Stimulated activated CD8-positive, alpha-beta memory T cell treated with anti-CD3 and anti-CD28 coated beads, Interleukin-15, amount 100 ng/mL, for 24 hours (primary cell): ENCODE measurements around the gene PITX2.
"Not testable (repeated sequence)": the region's sequence is repeated elsewhere in the genome, so short reads cannot be mapped to it uniquely, and the experiment has no call there.

Experiments used
- DNase-seq: peaks from one replicate; pipeline ENCODE4 v3.0.0-alpha.2; 2020; ENCODE audit warnings: low read depth

The PITX2 gene

GRCh38 chr4:110610940-110611831 is 11.7 kb downstream of the PITX2 start:
- no peak for DNase-seq

- DNase-seq = no peak
Measured at GRCh38 chr4:110610620-110610939, 12.3 kb downstream of the PITX2 start.

- no peak for DNase-seq
Measured at GRCh38 chr4:110609044-110609750, 13.7 kb downstream of the PITX2 start.

- no peak for DNase-seq
Measured at GRCh38 chr4:110605077-110605476, 17.8 kb downstream of the PITX2 start.

GRCh38 chr4:110602061-110602460 is 20.8 kb downstream of the PITX2 start:
- DNase-seq = no peak

GRCh38 chr4:110597582-110597981 is 25.3 kb downstream of the PITX2 start:
- no peak for DNase-seq

- no peak for DNase-seq
Measured at GRCh38 chr4:110596431-110596830, 26.4 kb downstream of the PITX2 start.

- no peak for DNase-seq
Measured at GRCh38 chr4:110595583-110595982, 27.3 kb downstream of the PITX2 start.

GRCh38 chr4:110589297-110589696 is 33.6 kb downstream of the PITX2 start:
- no peak for DNase-seq

- DNase-seq = no peak
Measured at GRCh38 chr4:110587666-110588285, 35.1 kb downstream of the PITX2 start.

GRCh38 chr4:110586131-110586850 is 36.6 kb downstream of the PITX2 start:
- DNase-seq = no peak

GRCh38 chr4:110576696-110577095 is 46.2 kb downstream of the PITX2 start:
- DNase-seq = not testable (repeated sequence)
